Right cardiac atrium (tissue), 5 donors: ENCODE results near the gene PRRC2B. TPM values are rescaled to one million over a fixed set of nuclear protein-coding genes. Genes with fewer than 3 reads are reported as not detected.
A peak's percentile ranks its signal among the peaks of the same experiment; 100 is the strongest.

Source experiments
- ATAC-seq, 2 donors: fragments of 200-7000 bp; cut with Tn5 transposase; one replicate each; pipeline versions ENCODE4 v1.8.0 to v1.9.1; 2020; ENCODE audit warnings: moderate library complexity in 2 of 2, mild to moderate bottlenecking in 1 of 2
- DNase-seq, 3 donors: peaks; one replicate each; pipeline ENCODE4 v3.0.0-alpha.2; 2020
- H3K27ac ChIP-seq: one replicate; pipeline ENCODE4 v1.5.1; 2013; ENCODE audit warnings: mild to moderate bottlenecking, low read length, control low read depth, moderate library complexity
- H3K27me3 ChIP-seq: one replicate; pipeline ENCODE4 v1.6.1; 2013; ENCODE audit not compliant: control insufficient read depth, insufficient read depth
- H3K4me1 ChIP-seq: one replicate; pipeline ENCODE4 v1.6.1; 2013; ENCODE audit warnings: low read length; ENCODE audit not compliant: control insufficient read depth, insufficient read depth
- H3K4me3 ChIP-seq: one replicate; pipeline ENCODE4 v1.5.1; 2013; ENCODE audit warnings: low read length, control low read depth
- H3K9me3 ChIP-seq: one replicate; pipeline ENCODE4 v1.6.1; 2013; ENCODE audit warnings: low read length; ENCODE audit not compliant: control insufficient read depth
- WGBS: extraction: QIAGEN DNeasy Blood & Tissue Kit; methylation state at CpG from one replicate; pipeline ENCODE4 v1.1.7; 2013; 5-methylcytosine and 5-hydroxymethylcytosine counted together
- intact Hi-C, 4 donors: fragments of 100-400 bp; cut with DNase I; formaldehyde crosslinking; loops; one replicate each; pipeline versions ENCODE4 v1.11.0 to v1.14.0; 2022 to 2023
- polyA plus RNA-seq: library from polyadenylated mRNA; stranded (reverse); fragments of 200-250 nt; gene quantifications from one replicate; pipeline ENCODE4 v1.2.3, GENCODE V29; 2013
- total RNA-seq, 4 donors: library from RNA; stranded (reverse); fragmentation: NEBNext Ultra II Directional; extraction: Animal tissue kit (Norgen Biotek cat#: 25700); gene quantifications; one replicate each; pipeline ENCODE4 v1.2.1, GENCODE V29; 2021
- donor health status: healthy with polysubstance abuse.
- donor health status: DM: no; HTN: yes; CAD: no.
- donor health status: DM: no; HTN: no; CAD: no.
- donor health status: DM: no; HTN: yes; CAD: no; lungs with severe emphysema.
- donor health status: DM: yes; HTN: yes; CAD: no.

The PRRC2B gene
- total and polyA plus RNA-seq, 5 donors, result 78.1 to 175 (median 141) TPM

GRCh38 chr9:131407717-131408195, 13.9 kb downstream of the PRRC2B start:
- intact Hi-C loops, result no loop called here
- ATAC-seq (peak; percentile 59 to 67), DNase-seq (peak; percentile 44 to 73 (median 72))
- 10% methylated on average over 13 of the region's 13 CpGs for WGBS
- peaks cover 37% of the 10 kb centered on the region for H3K4me1 ChIP-seq
- no peaks in the 10 kb centered on the region for H3K27me3 ChIP-seq
- no peaks in the 10 kb centered on the region for H3K9me3 ChIP-seq
- no peak overlapping the region for H3K4me3 ChIP-seq
- H3K27ac ChIP-seq, result peak overlapping the region; percentile 78

GRCh38 chr9:131409458-131409992, 15.6 kb downstream of the PRRC2B start:
- Histone ChIP-seq H3K4me3 (no peak overlapping the region), H3K4me1 (peaks cover 33% of the 10 kb centered on the region), H3K9me3 (no peaks in the 10 kb centered on the region), H3K27ac (peak overlapping the region; percentile 6), H3K27me3 (no peaks in the 10 kb centered on the region)
- 37% methylated on average over 7 of the region's 7 CpGs for WGBS
- intact Hi-C loops, result no loop called here
- DNase-seq (no peak), ATAC-seq (no peak)

- WGBS, result 35% methylated on average over 7 of the region's 7 CpGs
- Histone ChIP-seq H3K27ac (peak overlapping the region; percentile 0), H3K27me3 (no peaks in the 10 kb centered on the region), H3K4me1 (peaks cover 35% of the 10 kb centered on the region), H3K4me3 (no peak overlapping the region), H3K9me3 (no peaks in the 10 kb centered on the region)
- ATAC-seq, result no peak
- intact Hi-C loops, result no loop called here
- no peak for DNase-seq
Observed at GRCh38 chr9:131410044-131410491, 16.2 kb downstream of the PRRC2B start.

- DNase-seq (no peak), ATAC-seq (no peak)
- no peaks in the 10 kb centered on the region for H3K27me3 ChIP-seq
- intact Hi-C loops, result no loop called here
- WGBS, result 86% methylated on average over 15 of the region's 15 CpGs
- H3K4me1 ChIP-seq, result peaks cover 26% of the 10 kb centered on the region
- no peaks in the 10 kb centered on the region for H3K9me3 ChIP-seq
- no peak overlapping the region for H3K27ac ChIP-seq
- no peak overlapping the region for H3K4me3 ChIP-seq
Observed at GRCh38 chr9:131411719-131412681, 18.1 kb downstream of the PRRC2B start.

GRCh38 chr9:131416509-131416908, 22.6 kb downstream of the PRRC2B start:
- 88% methylated on average over 4 of the region's 4 CpGs for WGBS
- Histone ChIP-seq H3K27me3 (no peaks in the 10 kb centered on the region), H3K9me3 (no peaks in the 10 kb centered on the region), H3K4me1 (peaks cover 34% of the 10 kb centered on the region), H3K27ac (no peak overlapping the region), H3K4me3 (no peak overlapping the region)
- intact Hi-C loops, result no loop called here
- DNase-seq (no peak), ATAC-seq (no peak)

GRCh38 chr9:131417264-131418142, 23.6 kb downstream of the PRRC2B start:
- ATAC-seq (no peak), DNase-seq (no peak)
- H3K9me3 ChIP-seq, result no peaks in the 10 kb centered on the region
- H3K27me3 ChIP-seq, result no peaks in the 10 kb centered on the region
- intact Hi-C loops, result no loop called here
- peak overlapping the region; percentile 54 for H3K27ac ChIP-seq
- WGBS, result 39% methylated on average over 13 of the region's 13 CpGs
- H3K4me3 ChIP-seq, result no peak overlapping the region
- peaks cover 35% of the 10 kb centered on the region for H3K4me1 ChIP-seq

GRCh38 chr9:131418143-131419025, 24.5 kb downstream of the PRRC2B start:
- Histone ChIP-seq H3K4me1 (peaks cover 40% of the 10 kb centered on the region), H3K4me3 (no peak overlapping the region)
- peak in 1 of 3 donors; percentile 17 for DNase-seq

GRCh38 chr9:131419026-131419614, 25.2 kb downstream of the PRRC2B start:
- Histone ChIP-seq H3K4me3 (no peak overlapping the region), H3K4me1 (peaks cover 40% of the 10 kb centered on the region)
- intact Hi-C loops, result no loop called here

More at GRCh38 chr9:131418143-131419025, 24.5 kb downstream of the PRRC2B start:
- peak overlapping the region; percentile 54 for H3K27ac ChIP-seq
- ATAC-seq, result peak in 1 of 2 donors; percentile 28
- H3K27me3 ChIP-seq, result no peaks in the 10 kb centered on the region
- intact Hi-C loops, result no loop called here
- 23% methylated on average over 7 of the region's 7 CpGs for WGBS
- H3K9me3 ChIP-seq, result no peaks in the 10 kb centered on the region

GRCh38 chr9:131419716-131420115, 25.8 kb downstream of the PRRC2B start:
- H3K27ac ChIP-seq, result no peak overlapping the region
- H3K9me3 ChIP-seq, result no peaks in the 10 kb centered on the region
- H3K4me1 ChIP-seq, result peaks cover 40% of the 10 kb centered on the region
- no peak overlapping the region for H3K4me3 ChIP-seq
- DNase-seq (peak in 1 of 3 donors; percentile 50), ATAC-seq (no peak)
- intact Hi-C loops, result loop anchor here in 1 of 4 donors (5.0 kb wide), 1 partner anchor 42 kb away; no protein-coding TSS in a partner anchor
- H3K27me3 ChIP-seq, result no peaks in the 10 kb centered on the region
- 74% methylated on average over 12 of the region's 12 CpGs for WGBS

More at GRCh38 chr9:131419026-131419614, 25.2 kb downstream of the PRRC2B start:
- ATAC-seq (no peak), DNase-seq (peak in 1 of 3 donors; percentile 32)
- Histone ChIP-seq H3K27ac (no peak overlapping the region), H3K9me3 (no peaks in the 10 kb centered on the region), H3K27me3 (no peaks in the 10 kb centered on the region)
- 48% methylated on average over 8 of the region's 8 CpGs for WGBS
